Measurements from ENCODE around the gene MAD1L1. TPM values are rescaled to one million over a fixed set of nuclear protein-coding genes. Genes with fewer than 3 reads are reported as not detected.

Gene MAD1L1
- total and polyA plus RNA-seq, 2 of the 13 experiments (the other 11 are each of a cell fraction or from before 2014, with no cell fraction given), result 17.4 to 64.7 TPM

- CTCF ChIA-PET (ENCODE audit: low intra/inter-chr PET ratio, low total read pairs), result no interaction called here
- ATAC-seq (no peak), FAIRE-seq (no peak), DNase-seq (ENCODE audit: low spot score) (no peak)
- no peaks in the 10 kb centered on the region for H3K79me2 ChIP-seq (ENCODE audit: insufficient read depth, low read length)
- peaks cover 2 to 12% of the 10 kb centered on the region in 2 experiments; a peak in 2 of 5 replicates for H3K36me3 ChIP-seq (replicated peaks in 1 of 2; ENCODE audit: control insufficient read depth in 1 of 2, insufficient read depth in 2 of 2, low read length in 2 of 2)
- H3K27me3 ChIP-seq (ENCODE audit: control insufficient read depth in 1 of 2, insufficient read depth in 2 of 2, low read length in 2 of 2), result no peaks in the 10 kb centered on the region
- H3K9ac ChIP-seq (ENCODE audit: insufficient read depth, low read depth, low read length), result no peak overlapping the region
- H3K4me2 ChIP-seq (ENCODE audit: low read depth, low read length), result no peak overlapping the region
- TF ChIP-seq, protein P1, sequence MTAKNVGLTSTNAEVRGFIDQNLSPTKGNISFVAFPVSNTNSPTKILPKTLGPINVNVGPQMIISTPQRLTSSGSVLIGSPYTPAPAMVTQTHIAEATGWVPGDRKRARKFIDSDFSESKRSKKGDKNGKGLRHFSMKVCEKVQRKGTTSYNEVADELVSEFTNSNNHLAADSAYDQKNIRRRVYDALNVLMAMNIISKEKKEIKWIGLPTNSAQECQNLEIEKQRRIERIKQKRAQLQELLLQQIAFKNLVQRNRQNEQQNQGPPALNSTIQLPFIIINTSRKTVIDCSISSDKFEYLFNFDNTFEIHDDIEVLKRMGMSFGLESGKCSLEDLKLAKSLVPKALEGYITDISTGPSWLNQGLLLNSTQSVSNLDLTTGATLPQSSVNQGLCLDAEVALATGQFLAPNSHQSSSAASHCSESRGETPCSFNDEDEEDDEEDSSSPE (CRISPR knock-in tag; IDR thresholded peaks at IDR 0.05), result no peak
- TF ChIP-seq HDAC6 (IDR thresholded peaks at IDR 0.05; ENCODE audit: low read depth, low read length) (no peak), ARHGAP35 (CRISPR knock-in tag; IDR thresholded peaks at IDR 0.05; ENCODE audit: borderline replicate concordance) (no peak), NFIB (CRISPR knock-in tag; IDR thresholded peaks at IDR 0.05; ENCODE audit: borderline replicate concordance) (no peak), NAIF1 (CRISPR knock-in tag; IDR thresholded peaks at IDR 0.05; ENCODE audit: borderline replicate concordance) (no peak), RARA (CRISPR knock-in tag; IDR thresholded peaks at IDR 0.05) (no peak), ZNF788 (CRISPR knock-in tag; IDR thresholded peaks at IDR 0.05; ENCODE audit: borderline replicate concordance) (no peak), ZFP82 (CRISPR knock-in tag; IDR thresholded peaks at IDR 0.05; ENCODE audit: borderline replicate concordance) (no peak), SP1 (IDR thresholded peaks at IDR 0.05) (no peak), SP1 (CRISPR knock-in tag; IDR thresholded peaks at IDR 0.05) (no peak), ZIK1 (CRISPR knock-in tag; IDR thresholded peaks at IDR 0.05; ENCODE audit: borderline replicate concordance, low read depth) (no peak), HNF4G (IDR thresholded peaks at IDR 0.05; ENCODE audit: borderline replicate concordance, low read depth, low read length) (no peak), HNF4G (CRISPR knock-in tag; IDR thresholded peaks at IDR 0.05; ENCODE audit: borderline replicate concordance, low read depth) (no peak), MYNN (CRISPR knock-in tag; IDR thresholded peaks at IDR 0.05; ENCODE audit: low read depth) (no peak), ZNF44 (CRISPR knock-in tag; IDR thresholded peaks at IDR 0.05) (no peak), HOXA7 (CRISPR knock-in tag; IDR thresholded peaks at IDR 0.05) (no peak), ETV5 (CRISPR knock-in tag; IDR thresholded peaks at IDR 0.05; ENCODE audit: borderline replicate concordance) (no peak)
- TF ChIP-seq, protein P2, sequence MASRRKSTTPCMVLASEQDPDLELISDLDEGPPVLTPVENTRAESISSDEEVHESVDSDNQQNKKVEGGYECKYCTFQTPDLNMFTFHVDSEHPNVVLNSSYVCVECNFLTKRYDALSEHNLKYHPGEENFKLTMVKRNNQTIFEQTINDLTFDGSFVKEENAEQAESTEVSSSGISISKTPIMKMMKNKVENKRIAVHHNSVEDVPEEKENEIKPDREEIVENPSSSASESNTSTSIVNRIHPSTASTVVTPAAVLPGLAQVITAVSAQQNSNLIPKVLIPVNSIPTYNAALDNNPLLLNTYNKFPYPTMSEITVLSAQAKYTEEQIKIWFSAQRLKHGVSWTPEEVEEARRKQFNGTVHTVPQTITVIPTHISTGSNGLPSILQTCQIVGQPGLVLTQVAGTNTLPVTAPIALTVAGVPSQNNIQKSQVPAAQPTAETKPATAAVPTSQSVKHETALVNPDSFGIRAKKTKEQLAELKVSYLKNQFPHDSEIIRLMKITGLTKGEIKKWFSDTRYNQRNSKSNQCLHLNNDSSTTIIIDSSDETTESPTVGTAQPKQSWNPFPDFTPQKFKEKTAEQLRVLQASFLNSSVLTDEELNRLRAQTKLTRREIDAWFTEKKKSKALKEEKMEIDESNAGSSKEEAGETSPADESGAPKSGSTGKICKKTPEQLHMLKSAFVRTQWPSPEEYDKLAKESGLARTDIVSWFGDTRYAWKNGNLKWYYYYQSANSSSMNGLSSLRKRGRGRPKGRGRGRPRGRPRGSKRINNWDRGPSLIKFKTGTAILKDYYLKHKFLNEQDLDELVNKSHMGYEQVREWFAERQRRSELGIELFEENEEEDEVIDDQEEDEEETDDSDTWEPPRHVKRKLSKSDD (CRISPR knock-in tag; IDR thresholded peaks at IDR 0.05; ENCODE audit: low read depth), result no peak
- TF ChIP-seq, protein P3, sequence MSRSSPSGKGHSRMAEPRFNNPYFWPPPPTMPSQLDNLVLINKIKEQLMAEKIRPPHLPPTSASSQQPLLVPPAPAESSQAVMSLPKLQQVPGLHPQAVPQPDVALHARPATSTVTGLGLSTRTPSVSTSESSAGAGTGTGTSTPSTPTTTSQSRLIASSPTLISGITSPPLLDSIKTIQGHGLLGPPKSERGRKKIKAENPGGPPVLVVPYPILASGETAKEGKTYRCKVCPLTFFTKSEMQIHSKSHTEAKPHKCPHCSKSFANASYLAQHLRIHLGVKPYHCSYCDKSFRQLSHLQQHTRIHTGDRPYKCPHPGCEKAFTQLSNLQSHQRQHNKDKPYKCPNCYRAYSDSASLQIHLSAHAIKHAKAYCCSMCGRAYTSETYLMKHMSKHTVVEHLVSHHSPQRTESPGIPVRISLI (CRISPR knock-in tag; IDR thresholded peaks at IDR 0.05; ENCODE audit: borderline replicate concordance), result no peak
- no peak overlapping the region for H3K4me3 ChIP-seq (replicated peaks in 1 of 3; ENCODE audit: insufficient read depth in 1 of 3, low read depth in 2 of 3, low read length in 3 of 3)
- H3K27ac ChIP-seq (ENCODE audit: extremely low read length, insufficient read depth, low read length), result no peak overlapping the region
- POLR2A ChIA-PET, result no interaction called here
- H4K20me1 ChIP-seq (ENCODE audit: insufficient read depth, low read length), result no peaks in the 10 kb centered on the region
- WGBS (ENCODE audit: low lambda C conversion rate), result 93% methylated on average over 15 of the region's 28 CpGs
- no peak overlapping the region for H2AFZ ChIP-seq (ENCODE audit: low read length)
- H3K4me1 ChIP-seq (ENCODE audit: insufficient read depth, low read length), result no peaks in the 10 kb centered on the region
- no TSS peak for BruUV-seq (replicated peaks)
- in situ Hi-C loops (cut with HindIII; ENCODE audit: extremely low pct_ligation_motif_present, low pct_unique_long_range_greater_than_20kb), result no loop called here
- intact Hi-C loops (cut with micrococcal nuclease; ENCODE audit: unreplicated experiment), result no loop called here
- no peaks in the 10 kb centered on the region for H3K9me3 ChIP-seq (ENCODE audit: low read length)
These were observed 280.5 kb downstream of the MAD1L1 start for GRCh38 chr7:1952169-1952760.

All from HepG2 (cell line).